DOHH2 (cell line): ENCODE data around the gene PDC.

Experiments used
- H3F3A ChIP-seq: fragments of 200-600 bp; sonication (generic), shearing (Covaris generic); 2 replicates; pipeline ENCODE4 v1.6.0; 2016; ENCODE audit warnings: antibody characterized with exemption, mild to moderate bottlenecking; ENCODE audit not compliant: control insufficient read depth, insufficient read depth
- H3K27ac ChIP-seq: fragments of 200-600 bp; sonication (generic); 2 replicates; pipeline ENCODE4 v1.5.1; 2014; ENCODE audit warnings: low read depth, mild to moderate bottlenecking, low read length, moderate library complexity
- H3K27me3 ChIP-seq: fragments of 200-600 bp; sonication (generic); 2 replicates; pipeline ENCODE4 v1.6.1; 2014; ENCODE audit warnings: mild to moderate bottlenecking, low read length, mixed read lengths; ENCODE audit not compliant: control insufficient read depth
- H3K36me3 ChIP-seq: fragments of 200-600 bp; sonication (generic); 2 replicates; pipeline ENCODE4 v1.6.1; 2014; ENCODE audit warnings: mild to moderate bottlenecking, low read length, moderate library complexity, mixed read lengths; ENCODE audit not compliant: control insufficient read depth
- H3K4me1 ChIP-seq: fragments of 200-600 bp; sonication (generic); 2 replicates; pipeline ENCODE4 v1.6.1; 2014; ENCODE audit warnings: mild to moderate bottlenecking, low read length, mixed read lengths; ENCODE audit not compliant: control insufficient read depth
- H3K4me2 ChIP-seq: fragments of 200-600 bp; sonication (generic); 2 replicates; pipeline ENCODE4 v1.6.0; 2014; ENCODE audit warnings: mild to moderate bottlenecking, low read length, moderate library complexity
- H3K4me3 ChIP-seq: fragments of 200-600 bp; sonication (generic); 2 replicates; pipeline ENCODE4 v1.5.1; 2014; ENCODE audit warnings: mild to moderate bottlenecking, low read length, mixed read lengths
- H3K79me2 ChIP-seq: fragments of 200-600 bp; sonication (generic); 2 replicates; pipeline ENCODE4 v1.6.1; 2014; ENCODE audit warnings: mild to moderate bottlenecking, low read length, mixed read lengths; ENCODE audit not compliant: control insufficient read depth
- H3K9me2 ChIP-seq: fragments of 200-600 bp; sonication (generic); replicated peaks from 2 replicates; pipeline ENCODE4 v1.6.1; 2014; ENCODE audit warnings: mild to moderate bottlenecking, low read length, mixed read lengths; ENCODE audit not compliant: control insufficient read depth
- H3K9me3 ChIP-seq: fragments of 200-600 bp; sonication (generic); 2 replicates; pipeline ENCODE4 v1.6.1; 2014; ENCODE audit warnings: antibody characterized with exemption, low read length, mixed read lengths; ENCODE audit not compliant: control insufficient read depth, insufficient read depth
- H4K20me1 ChIP-seq: fragments of 200-600 bp; sonication (generic); 2 replicates; pipeline ENCODE4 v1.6.0; 2014; ENCODE audit warnings: low read depth, mild to moderate bottlenecking, antibody characterized with exemption, low read length, moderate library complexity; ENCODE audit not compliant: control insufficient read depth, insufficient read depth
- EZH2phosphoT487 ChIP-seq: fragments of 200-600 bp; sonication (generic); IDR thresholded peaks from 2 replicates; pipeline ENCODE4 v1.6.1; 2017; ENCODE audit warnings: borderline replicate concordance, mild to moderate bottlenecking, antibody characterized with exemption, low read length, moderate library complexity, mixed read lengths
- TF ChIP-seq, protein P1 (sequence below): fragments of 200-600 bp; sonication (generic); IDR thresholded peaks from one replicate; pipeline ENCODE4 v1.5.1; 2014; ENCODE audit warnings: antibody characterized with exemption, mild to moderate bottlenecking, low read depth, low read length; ENCODE audit not compliant: poor library complexity, severe bottlenecking

The PDC gene

GRCh38 chr1:186413319-186413718 is 47.6 kb downstream of the PDC start:
- H3K36me3 ChIP-seq = peaks cover 28% of the 10 kb centered on the region
- TF ChIP-seq EZH2phosphoT487 = no peak
- TF ChIP-seq, protein P1, sequence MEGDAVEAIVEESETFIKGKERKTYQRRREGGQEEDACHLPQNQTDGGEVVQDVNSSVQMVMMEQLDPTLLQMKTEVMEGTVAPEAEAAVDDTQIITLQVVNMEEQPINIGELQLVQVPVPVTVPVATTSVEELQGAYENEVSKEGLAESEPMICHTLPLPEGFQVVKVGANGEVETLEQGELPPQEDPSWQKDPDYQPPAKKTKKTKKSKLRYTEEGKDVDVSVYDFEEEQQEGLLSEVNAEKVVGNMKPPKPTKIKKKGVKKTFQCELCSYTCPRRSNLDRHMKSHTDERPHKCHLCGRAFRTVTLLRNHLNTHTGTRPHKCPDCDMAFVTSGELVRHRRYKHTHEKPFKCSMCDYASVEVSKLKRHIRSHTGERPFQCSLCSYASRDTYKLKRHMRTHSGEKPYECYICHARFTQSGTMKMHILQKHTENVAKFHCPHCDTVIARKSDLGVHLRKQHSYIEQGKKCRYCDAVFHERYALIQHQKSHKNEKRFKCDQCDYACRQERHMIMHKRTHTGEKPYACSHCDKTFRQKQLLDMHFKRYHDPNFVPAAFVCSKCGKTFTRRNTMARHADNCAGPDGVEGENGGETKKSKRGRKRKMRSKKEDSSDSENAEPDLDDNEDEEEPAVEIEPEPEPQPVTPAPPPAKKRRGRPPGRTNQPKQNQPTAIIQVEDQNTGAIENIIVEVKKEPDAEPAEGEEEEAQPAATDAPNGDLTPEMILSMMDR = no peak
- H3K4me2 ChIP-seq = no peak overlapping the region
- no peak overlapping the region for H3K27ac ChIP-seq
- no peak overlapping the region for H3K4me3 ChIP-seq
- H3F3A ChIP-seq = no peaks in the 10 kb centered on the region
- H3K27me3 ChIP-seq = no peaks in the 10 kb centered on the region
- H3K9me2 ChIP-seq = no peaks in the 10 kb centered on the region
- H3K79me2 ChIP-seq = no peaks in the 10 kb centered on the region
- no peaks in the 10 kb centered on the region for H3K9me3 ChIP-seq
- no peaks in the 10 kb centered on the region for H4K20me1 ChIP-seq
- no peaks in the 10 kb centered on the region for H3K4me1 ChIP-seq

DNA sequence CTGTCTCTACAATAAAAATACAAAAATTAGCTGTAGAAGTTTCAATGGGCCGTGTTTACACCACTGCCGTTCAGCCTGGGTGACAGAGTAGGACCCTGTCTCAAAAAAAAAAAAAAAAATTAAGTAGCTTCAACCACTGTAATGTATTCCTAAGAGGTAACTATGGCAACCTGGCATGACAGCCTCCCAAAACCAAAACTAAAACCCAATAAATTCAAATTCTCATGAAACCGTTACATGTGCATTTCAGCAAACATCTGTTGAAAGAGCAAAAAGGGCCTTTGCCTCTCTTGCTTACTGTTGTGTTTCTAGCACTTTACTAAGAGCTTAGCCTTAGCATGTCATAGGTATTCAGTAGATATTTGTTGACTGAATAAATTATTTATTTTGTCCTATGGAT is 51.8 kb downstream of the PDC start:
- peaks cover 4% of the 10 kb centered on the region for H3K4me1 ChIP-seq
- no peaks in the 10 kb centered on the region for H3K79me2 ChIP-seq
- no peaks in the 10 kb centered on the region for H3K9me2 ChIP-seq
- no peaks in the 10 kb centered on the region for H3K9me3 ChIP-seq
- H3K27ac ChIP-seq = no peak overlapping the region
- TF ChIP-seq, protein P1 = no peak
- no peak for TF ChIP-seq EZH2phosphoT487
- H3K27me3 ChIP-seq = no peaks in the 10 kb centered on the region
- no peaks in the 10 kb centered on the region for H4K20me1 ChIP-seq
- peaks cover 55% of the 10 kb centered on the region for H3K36me3 ChIP-seq
- H3K4me2 ChIP-seq = no peak overlapping the region
- no peak overlapping the region for H3K4me3 ChIP-seq
- 0 out of 2 replicates have a peak, but pooled peaks cover under 1% of the 10 kb centered on the region for H3F3A ChIP-seq

GRCh38 chr1:186404454-186405051 is 56.4 kb downstream of the PDC start:
- Histone ChIP-seq H3K4me1 (peaks cover 4% of the 10 kb centered on the region), H3K4me2 (no peak overlapping the region), H3K9me3 (no peaks in the 10 kb centered on the region), H3K27me3 (no peaks in the 10 kb centered on the region), H3K4me3 (no peak overlapping the region), H3K27ac (no peak overlapping the region), H3K79me2 (no peaks in the 10 kb centered on the region), H3F3A (0 out of 2 replicates have a peak, but pooled peaks cover 4% of the 10 kb centered on the region), H3K36me3 (peaks cover 49% of the 10 kb centered on the region), H4K20me1 (no peaks in the 10 kb centered on the region), H3K9me2 (no peaks in the 10 kb centered on the region)
- TF ChIP-seq EZH2phosphoT487 = no peak
- TF ChIP-seq, protein P1 = peak; percentile 78
